ENCODE measurements around the gene DDX1. TPM values are rescaled to one million over a fixed set of nuclear protein-coding genes. Genes with fewer than 3 reads are reported as not detected.
A peak's percentile ranks its signal among the peaks of the same experiment; 100 is the strongest.

DDX1 gene
- total RNA-seq, 1 donor from 2014 or later: 58.5 TPM

DNA sequence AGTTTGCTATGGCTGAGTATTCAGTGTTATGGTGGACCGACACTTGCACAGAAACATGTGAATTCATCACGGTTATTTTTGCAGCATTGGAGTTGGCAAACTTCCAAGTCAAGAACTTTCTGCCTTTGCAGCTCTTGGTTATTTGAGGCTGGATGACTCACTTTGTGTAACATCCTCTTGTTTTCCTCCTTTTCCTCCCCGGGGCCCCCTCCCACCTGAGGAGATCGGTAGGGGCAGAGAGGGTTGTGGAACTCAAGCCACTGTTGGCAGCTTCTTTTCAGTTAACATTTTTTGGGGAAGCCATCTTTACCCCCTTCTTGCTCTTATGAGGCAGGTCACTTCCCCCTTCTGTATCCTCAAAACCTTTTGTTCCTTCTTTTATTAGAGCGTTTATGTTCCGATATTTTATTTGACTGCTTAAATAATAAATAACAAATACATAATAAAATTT is 48.6 kb downstream of the DDX1 start:
- no peaks in the 10 kb centered on the region for H3K27me3 ChIP-seq (ENCODE audit: control insufficient read depth, insufficient read depth, low read length)
- H3K4me3 ChIP-seq (ENCODE audit: low read depth, low read length): no peak overlapping the region

DNA sequence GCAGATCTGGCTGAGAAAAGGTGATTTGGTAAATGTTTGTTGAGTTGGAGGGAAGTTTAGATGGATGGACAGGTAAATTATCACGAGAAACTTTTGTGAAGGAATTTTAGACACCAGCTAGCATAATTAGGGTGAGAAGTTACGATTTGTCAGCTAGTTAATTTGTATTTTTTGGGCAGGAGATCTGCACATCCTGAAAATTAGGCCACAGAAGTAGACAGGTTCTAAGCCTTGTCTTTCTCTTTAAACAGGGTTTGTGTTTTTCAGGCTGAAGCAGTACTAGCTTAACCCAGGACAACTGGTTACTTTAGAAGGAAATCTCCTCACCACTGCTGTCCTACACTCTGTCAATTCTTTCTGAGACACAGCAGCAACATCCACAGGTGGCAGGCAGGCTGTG is 49.1 kb downstream of the DDX1 start:
- Histone ChIP-seq H3K27me3 (ENCODE audit: control insufficient read depth, insufficient read depth, low read length) (no peaks in the 10 kb centered on the region), H3K4me3 (ENCODE audit: low read depth, low read length) (no peak overlapping the region), H3K36me3 (ENCODE audit: control insufficient read depth, insufficient read depth, low read length) (no peaks in the 10 kb centered on the region)
- no peak for DNase-seq (ENCODE audit: low read depth)
- TF ChIP-seq, protein P1, sequence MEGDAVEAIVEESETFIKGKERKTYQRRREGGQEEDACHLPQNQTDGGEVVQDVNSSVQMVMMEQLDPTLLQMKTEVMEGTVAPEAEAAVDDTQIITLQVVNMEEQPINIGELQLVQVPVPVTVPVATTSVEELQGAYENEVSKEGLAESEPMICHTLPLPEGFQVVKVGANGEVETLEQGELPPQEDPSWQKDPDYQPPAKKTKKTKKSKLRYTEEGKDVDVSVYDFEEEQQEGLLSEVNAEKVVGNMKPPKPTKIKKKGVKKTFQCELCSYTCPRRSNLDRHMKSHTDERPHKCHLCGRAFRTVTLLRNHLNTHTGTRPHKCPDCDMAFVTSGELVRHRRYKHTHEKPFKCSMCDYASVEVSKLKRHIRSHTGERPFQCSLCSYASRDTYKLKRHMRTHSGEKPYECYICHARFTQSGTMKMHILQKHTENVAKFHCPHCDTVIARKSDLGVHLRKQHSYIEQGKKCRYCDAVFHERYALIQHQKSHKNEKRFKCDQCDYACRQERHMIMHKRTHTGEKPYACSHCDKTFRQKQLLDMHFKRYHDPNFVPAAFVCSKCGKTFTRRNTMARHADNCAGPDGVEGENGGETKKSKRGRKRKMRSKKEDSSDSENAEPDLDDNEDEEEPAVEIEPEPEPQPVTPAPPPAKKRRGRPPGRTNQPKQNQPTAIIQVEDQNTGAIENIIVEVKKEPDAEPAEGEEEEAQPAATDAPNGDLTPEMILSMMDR (IDR thresholded peaks at IDR 0.05; ENCODE audit: insufficient read depth, low read length, poor library complexity, severe bottlenecking): no peak

More for the DNA sequence above, 48.6 kb downstream of the DDX1 start:
- no peaks in the 10 kb centered on the region for H3K36me3 ChIP-seq (ENCODE audit: control insufficient read depth, insufficient read depth, low read length)
- peak; percentile 70 for DNase-seq (ENCODE audit: low read depth)
- TF ChIP-seq, protein P1 (IDR thresholded peaks at IDR 0.05; ENCODE audit: insufficient read depth, low read length, poor library complexity, severe bottlenecking): no peak

DNA sequence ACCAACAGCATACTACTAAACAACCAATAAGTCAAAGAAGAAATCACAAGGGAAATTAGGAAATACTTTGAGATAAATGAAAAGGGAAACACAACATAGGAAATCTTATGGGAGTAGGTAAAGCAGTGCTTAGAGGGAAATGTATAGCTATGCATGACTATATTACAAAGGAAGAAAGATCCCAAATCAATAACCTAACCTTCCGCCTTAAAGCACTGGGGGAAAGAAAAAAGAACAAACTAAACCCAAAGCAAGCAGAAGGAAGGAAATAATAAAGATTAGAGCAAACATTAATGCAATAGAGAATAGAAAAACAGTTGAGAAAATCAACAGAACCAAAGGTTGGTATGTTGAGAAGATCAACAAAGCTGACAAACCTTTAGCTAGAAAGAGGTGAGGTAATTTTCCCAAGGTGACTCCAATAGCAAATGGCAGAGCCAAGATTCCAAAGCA is 49.9 kb downstream of the DDX1 start:
- no peaks in the 10 kb centered on the region for H3K36me3 ChIP-seq (ENCODE audit: control insufficient read depth, insufficient read depth, low read length)
- DNase-seq (ENCODE audit: low read depth): no peak
- H3K4me3 ChIP-seq (ENCODE audit: low read depth, low read length): no peak overlapping the region
- TF ChIP-seq, protein P1 (IDR thresholded peaks at IDR 0.05; ENCODE audit: insufficient read depth, low read length, poor library complexity, severe bottlenecking): no peak
- H3K27me3 ChIP-seq (ENCODE audit: control insufficient read depth, insufficient read depth, low read length): no peaks in the 10 kb centered on the region

DNA sequence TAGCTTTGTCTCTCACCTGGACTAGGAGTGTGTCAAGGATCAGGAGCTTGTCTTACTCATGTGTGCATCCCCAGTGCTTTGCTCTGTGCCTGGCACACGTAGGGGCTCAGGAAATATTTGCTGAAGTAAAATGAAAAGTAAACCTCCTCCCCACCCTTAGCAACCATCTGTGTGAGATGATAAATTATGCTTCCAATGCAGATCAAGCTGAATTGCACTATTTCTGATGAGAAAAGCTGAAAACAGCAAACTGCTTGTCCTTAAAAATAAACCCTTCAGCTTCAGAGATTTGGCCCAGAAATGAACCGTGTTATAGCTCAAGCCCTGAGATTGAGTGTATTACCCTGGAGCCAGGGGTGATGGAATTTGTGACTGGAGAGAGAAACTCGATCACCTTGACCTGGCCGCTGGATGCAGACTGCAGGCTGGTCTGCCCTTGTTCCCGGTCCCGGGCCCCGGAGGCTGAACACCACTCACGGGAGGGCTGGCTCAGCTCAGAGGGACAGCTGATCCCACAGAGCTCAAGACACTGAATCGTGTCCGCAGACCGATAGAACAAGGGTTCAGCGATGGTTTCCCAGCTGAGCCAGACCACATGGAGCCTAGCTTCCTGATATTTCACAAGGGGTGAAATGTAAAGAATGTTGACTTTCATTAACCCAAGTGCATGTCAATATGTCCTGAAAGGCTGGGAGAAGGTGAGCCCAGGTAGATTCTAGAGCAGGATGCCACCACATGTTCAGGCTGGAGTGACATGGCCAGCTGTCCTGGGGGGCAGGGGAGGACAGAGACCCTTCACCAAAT is 50.5 kb downstream of the DDX1 start:
- DNase-seq (ENCODE audit: low read depth): no peak
- no peaks in the 10 kb centered on the region for H3K27me3 ChIP-seq (ENCODE audit: control insufficient read depth, insufficient read depth, low read length)

DNA sequence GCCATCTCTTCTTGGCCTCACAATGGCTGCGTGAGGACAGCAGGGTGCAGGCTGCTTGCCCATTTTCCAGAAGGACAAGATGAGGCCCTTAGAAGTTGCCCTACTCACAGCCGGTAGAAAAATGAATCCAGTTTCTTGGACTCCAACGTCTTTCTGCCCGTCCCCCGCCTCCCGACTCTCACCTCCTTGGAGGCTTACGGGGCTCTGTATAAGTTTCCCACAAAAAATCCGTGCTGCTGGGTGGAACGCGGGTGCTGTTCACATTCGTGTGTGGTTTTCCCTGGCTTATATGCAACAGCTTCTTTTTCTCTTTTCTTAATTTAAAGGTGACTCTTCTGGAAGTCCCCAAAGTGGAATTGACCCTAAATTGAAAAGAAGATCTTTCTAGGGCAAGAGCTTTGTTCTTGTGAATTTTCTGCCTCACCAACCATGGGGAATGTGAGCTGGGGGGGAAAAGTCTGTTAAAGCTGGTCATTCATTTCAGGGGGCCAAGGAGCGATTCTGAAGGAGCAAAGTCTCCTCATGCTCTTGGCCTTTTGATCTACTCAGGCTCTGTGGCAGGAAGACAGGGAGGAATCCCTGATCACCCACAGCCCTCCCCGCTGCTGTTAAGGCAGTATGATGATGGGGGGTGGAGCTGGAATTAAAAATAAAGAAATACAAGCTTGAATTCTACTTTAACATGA is 51.3 kb downstream of the DDX1 start:
- Histone ChIP-seq H3K27me3 (ENCODE audit: control insufficient read depth, insufficient read depth, low read length) (no peaks in the 10 kb centered on the region), H3K36me3 (ENCODE audit: control insufficient read depth, insufficient read depth, low read length) (no peaks in the 10 kb centered on the region), H3K4me3 (ENCODE audit: low read depth, low read length) (no peak overlapping the region)
- TF ChIP-seq, protein P1 (IDR thresholded peaks at IDR 0.05; ENCODE audit: insufficient read depth, low read length, poor library complexity, severe bottlenecking): no peak
- no peak for DNase-seq (ENCODE audit: low read depth)

More for the DNA sequence above, 50.5 kb downstream of the DDX1 start:
- Histone ChIP-seq H3K36me3 (ENCODE audit: control insufficient read depth, insufficient read depth, low read length) (no peaks in the 10 kb centered on the region), H3K4me3 (ENCODE audit: low read depth, low read length) (no peak overlapping the region)
- TF ChIP-seq, protein P1 (IDR thresholded peaks at IDR 0.05; ENCODE audit: insufficient read depth, low read length, poor library complexity, severe bottlenecking): no peak
